Measurements from ENCODE around the gene IPO7.

GRCh38 chr11:9428706-9429105 is 44.3 kb downstream of the IPO7 start:
- TF ChIP-seq ZNF76 (tag by site-specific recombination; IDR thresholded peaks at IDR 0.05; ENCODE audit: borderline replicate concordance, low read depth), result no peak
- no peak for TF ChIP-seq ZNF302 (tag by site-specific recombination; IDR thresholded peaks at IDR 0.05; ENCODE audit: low read depth)
- TF ChIP-seq CTCF (tag by site-specific recombination; IDR thresholded peaks at IDR 0.05), result no peak
- TF ChIP-seq ZNF274 (IDR thresholded peaks at IDR 0.05; ENCODE audit: low read length), result no peak
- TF ChIP-seq ZNF274 (tag by site-specific recombination; IDR thresholded peaks at IDR 0.05; ENCODE audit: borderline replicate concordance), result no peak
- no peak for TF ChIP-seq ZNF677 (tag by site-specific recombination; IDR thresholded peaks at IDR 0.05)
- no peak for TF ChIP-seq ZNF548 (tag by site-specific recombination; IDR thresholded peaks at IDR 0.05)
- TF ChIP-seq ZEB2 (tag by site-specific recombination; IDR thresholded peaks at IDR 0.05), result no peak
- no peak for TF ChIP-seq ZNF26 (tag by site-specific recombination; IDR thresholded peaks at IDR 0.05)
- no peak for TF ChIP-seq KLF8 (tag by site-specific recombination; IDR thresholded peaks at IDR 0.05)
- TF ChIP-seq ZNF530 (tag by site-specific recombination; IDR thresholded peaks at IDR 0.05; ENCODE audit: low read depth), result no peak
- TF ChIP-seq REST (tag by site-specific recombination; IDR thresholded peaks at IDR 0.05), result no peak
- no peak for TF ChIP-seq HOXD13 (CRISPR knock-in tag; IDR thresholded peaks at IDR 0.05; ENCODE audit: borderline replicate concordance)
- TF ChIP-seq ZNF174 (tag by site-specific recombination; IDR thresholded peaks at IDR 0.05), result no peak
- TF ChIP-seq BCL11A (tag by site-specific recombination; IDR thresholded peaks at IDR 0.05; ENCODE audit: low read depth), result no peak

Data from HEK293 (cell line).